Tibial nerve (tissue), 4 donors: ENCODE measurements around the gene OR52E6.

Source experiments
- EP300 ChIP-seq, 2 donors: sonication (generic); formaldehyde crosslinking; IDR thresholded peaks; one replicate each; pipeline ENCODE4 v1.6.1; 2017; ENCODE audit warnings: antibody characterized with exemption in 2 of 2, mild to moderate bottlenecking in 1 of 2
- POLR2A ChIP-seq, 2 donors: fragments of 450-650 bp; IDR thresholded peaks; one replicate each; pipeline ENCODE4 v1.6.1; 2017; ENCODE audit warnings: antibody characterized with exemption in 2 of 2, mild to moderate bottlenecking in 2 of 2, moderate library complexity in 2 of 2
- TF ChIP-seq, protein P1 (sequence below), 5 experiments: fragments of 200-600 bp in 3 of 5; fragments of 450-650 bp in 2 of 5; sonication (generic) in 3 of 5; IDR thresholded peaks; one replicate each; pipeline ENCODE4 v1.5.1; 2016 to 2019; ENCODE audit warnings: antibody characterized with exemption in 5 of 5, mild to moderate bottlenecking in 3 of 5, moderate library complexity in 2 of 5

DNA sequence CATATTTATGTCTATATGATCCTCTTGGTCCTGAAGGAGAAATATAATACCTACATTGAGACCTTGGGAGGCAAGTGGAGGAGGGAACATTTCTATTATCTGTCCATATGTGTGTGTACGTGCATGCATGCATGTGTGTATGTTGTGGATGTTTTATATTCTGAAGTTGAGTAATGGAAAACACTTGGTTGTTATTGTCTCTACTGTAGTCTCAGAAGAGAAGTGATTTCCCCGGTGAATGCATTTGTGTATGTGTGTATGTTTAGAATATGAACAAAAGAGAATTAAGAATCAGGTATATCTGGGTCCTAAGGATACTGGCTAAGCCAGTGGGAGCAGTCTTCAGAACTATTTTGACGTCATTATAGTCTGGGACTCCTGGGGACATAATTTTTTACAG, 50.5 kb downstream of the OR52E6 start, which contains the start of gene OR52N1:
- TF ChIP-seq EP300 (IDR thresholded peaks at IDR 0.05) (no peak), POLR2A (IDR thresholded peaks at IDR 0.05) (no peak)
- TF ChIP-seq, protein P1, sequence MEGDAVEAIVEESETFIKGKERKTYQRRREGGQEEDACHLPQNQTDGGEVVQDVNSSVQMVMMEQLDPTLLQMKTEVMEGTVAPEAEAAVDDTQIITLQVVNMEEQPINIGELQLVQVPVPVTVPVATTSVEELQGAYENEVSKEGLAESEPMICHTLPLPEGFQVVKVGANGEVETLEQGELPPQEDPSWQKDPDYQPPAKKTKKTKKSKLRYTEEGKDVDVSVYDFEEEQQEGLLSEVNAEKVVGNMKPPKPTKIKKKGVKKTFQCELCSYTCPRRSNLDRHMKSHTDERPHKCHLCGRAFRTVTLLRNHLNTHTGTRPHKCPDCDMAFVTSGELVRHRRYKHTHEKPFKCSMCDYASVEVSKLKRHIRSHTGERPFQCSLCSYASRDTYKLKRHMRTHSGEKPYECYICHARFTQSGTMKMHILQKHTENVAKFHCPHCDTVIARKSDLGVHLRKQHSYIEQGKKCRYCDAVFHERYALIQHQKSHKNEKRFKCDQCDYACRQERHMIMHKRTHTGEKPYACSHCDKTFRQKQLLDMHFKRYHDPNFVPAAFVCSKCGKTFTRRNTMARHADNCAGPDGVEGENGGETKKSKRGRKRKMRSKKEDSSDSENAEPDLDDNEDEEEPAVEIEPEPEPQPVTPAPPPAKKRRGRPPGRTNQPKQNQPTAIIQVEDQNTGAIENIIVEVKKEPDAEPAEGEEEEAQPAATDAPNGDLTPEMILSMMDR (IDR thresholded peaks at IDR 0.05): no peak
